ENCODE data around the gene ZBTB22.

DNA sequence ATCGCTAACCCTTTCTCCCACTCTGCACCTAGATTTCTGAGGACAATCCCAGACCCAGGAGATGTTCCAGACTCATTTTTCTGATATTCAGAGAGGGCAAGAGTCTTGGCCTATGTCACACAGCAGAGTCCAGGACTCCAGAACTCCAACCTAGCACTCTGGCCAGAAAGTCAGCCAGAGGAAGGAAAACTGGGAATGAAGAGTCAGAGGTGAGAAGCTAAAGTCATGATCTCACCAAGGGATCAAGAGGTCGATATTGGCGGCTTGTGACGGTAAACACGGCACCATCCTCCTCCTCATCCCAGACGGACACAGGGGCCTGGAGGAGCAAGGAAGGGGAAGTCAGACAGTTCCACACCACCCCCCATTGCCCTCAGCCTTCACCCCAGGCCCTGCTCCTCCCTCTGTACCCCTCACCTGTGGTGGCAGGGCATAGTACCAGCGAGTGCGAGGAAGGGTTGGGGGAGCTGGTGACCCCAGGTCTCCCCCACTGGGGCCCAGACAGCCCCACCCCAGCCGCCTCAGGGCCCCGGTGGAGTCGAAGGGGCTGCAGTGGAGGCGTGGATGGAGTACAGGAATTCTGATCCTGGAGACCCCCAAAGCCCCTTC lies 20.6 kb downstream of the ZBTB22 start:
- no peak for TF ChIP-seq CTCF (IDR thresholded peaks at IDR 0.05)
- no peak for TF ChIP-seq POLR2A (IDR thresholded peaks at IDR 0.05)
